ENCODE measurements around the gene LETM1. TPM values are rescaled to one million over a fixed set of nuclear protein-coding genes. Genes with fewer than 3 reads are reported as not detected.

Gene LETM1
- total RNA-seq, 4 donors from 2014 or later, result 40.6 to 85.6 (median 72.8) TPM

DNA sequence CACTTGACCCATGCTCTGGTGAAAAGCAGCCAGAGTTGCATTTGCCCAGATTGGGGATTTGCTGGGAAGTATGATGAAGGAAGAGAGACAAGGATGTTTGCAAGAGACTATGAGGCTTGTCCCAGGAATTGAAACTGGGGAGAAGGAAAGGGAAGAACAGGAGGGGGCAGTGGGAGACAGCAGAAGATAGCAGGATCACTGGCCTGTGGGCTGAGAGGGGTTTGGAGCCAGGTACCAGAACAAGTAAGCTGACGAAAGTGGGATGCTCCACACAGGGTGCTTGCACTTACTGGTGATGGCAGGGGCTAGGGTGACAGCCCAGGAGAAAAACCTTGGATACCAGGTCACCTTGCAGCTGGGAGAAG lies 3.4 kb upstream of the LETM1 start:
- Histone ChIP-seq H3K4me1 (peaks cover 9 to 43% (median 28%) of the 10 kb centered on the region in 3 donors), H3K36me3 (no peaks in the 10 kb centered on the region), H3K27ac (no peak overlapping the region), H3K4me3 (no peak overlapping the region), H3K9me3 (no peaks in the 10 kb centered on the region), H3K27me3 (peaks cover 0 to 27% (median 0%) of the 10 kb centered on the region in 4 donors)
- intact Hi-C loops (cut with DNase I), result no loop called here
- 92 to 94% methylated on average over 1 of the region's 1 CpG for WGBS, 2 donors
- no peak for DNase-seq
- TF ChIP-seq POLR2A (IDR thresholded peaks at IDR 0.05) (no peak), CTCF (IDR thresholded peaks at IDR 0.05) (no peak)

DNA sequence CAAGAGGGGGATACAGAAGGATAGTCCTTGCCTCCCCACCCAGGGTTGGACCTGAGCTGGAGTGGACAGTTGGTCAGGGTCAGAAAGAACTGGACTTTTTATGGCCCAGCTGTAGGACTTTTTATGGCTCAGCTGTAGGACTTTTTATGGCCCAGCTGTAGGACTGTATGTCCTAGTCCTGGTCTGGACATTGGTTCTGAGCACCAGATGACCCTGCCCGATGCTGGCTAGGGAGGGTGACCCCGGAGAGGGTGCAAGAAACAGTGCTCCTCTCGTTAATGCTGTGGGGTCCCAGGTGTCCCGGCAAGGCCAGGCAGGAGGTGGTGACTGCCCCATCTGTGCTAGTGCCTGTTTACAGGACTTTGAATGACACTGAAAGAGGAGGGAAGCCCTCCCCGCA lies 2.0 kb upstream of the LETM1 start:
- Histone ChIP-seq H3K9me3 (no peaks in the 10 kb centered on the region), H3K27me3 (peaks cover 0 to 12% (median 0%) of the 10 kb centered on the region in 4 donors), H3K36me3 (no peaks in the 10 kb centered on the region), H3K4me3 (no peak overlapping the region), H3K27ac (no peak overlapping the region), H3K4me1 (peaks cover 9 to 58% (median 37%) of the 10 kb centered on the region in 3 donors)
- 90 to 96% methylated on average over 4 of the region's 5 CpGs for WGBS, 2 donors
- TF ChIP-seq CTCF (IDR thresholded peaks at IDR 0.05) (no peak), POLR2A (IDR thresholded peaks at IDR 0.05) (no peak)
- DNase-seq, result no peak
- intact Hi-C loops (cut with DNase I), result no loop called here

- WGBS, 2 donors, result 20 to 80% methylated on average over 1 to 3 of the region's 32 CpGs
- intact Hi-C loops (cut with DNase I), result no loop called here
- H3K36me3 ChIP-seq, result no peaks in the 10 kb centered on the region
- peak overlapping the region; percentile 74 to 100 (median 95) for H3K4me3 ChIP-seq
- H3K27me3 ChIP-seq, result peaks cover 0 to 6% (median 0%) of the 10 kb centered on the region in 4 donors
- H3K27ac ChIP-seq, result peak overlapping the region; percentile 84 to 94 (median 93)
- no peak for DNase-seq
- H3K9me3 ChIP-seq, result no peaks in the 10 kb centered on the region
- no peak for TF ChIP-seq CTCF (IDR thresholded peaks at IDR 0.05)
- TF ChIP-seq POLR2A (IDR thresholded peaks at IDR 0.05), result no peak
- H3K4me1 ChIP-seq, result peaks cover 11 to 58% (median 36%) of the 10 kb centered on the region in 3 donors
These were observed 1.2 kb upstream of the LETM1 start for GRCh38 chr4:1856943-1857699.

GRCh38 chr4:1855333-1856070 lies 454 bp downstream of the LETM1 start:
- TF ChIP-seq CTCF (IDR thresholded peaks at IDR 0.05) (no peak), POLR2A (IDR thresholded peaks at IDR 0.05) (no peak)
- no peaks in the 10 kb centered on the region for H3K9me3 ChIP-seq
- DNase-seq, result no peak
- no peaks in the 10 kb centered on the region for H3K36me3 ChIP-seq
- H3K27me3 ChIP-seq, result no peaks in the 10 kb centered on the region
- H3K4me3 ChIP-seq, result peak overlapping the region; percentile 74 to 100 (median 95)
- intact Hi-C loops (cut with DNase I), result no loop called here
- H3K4me1 ChIP-seq, result peaks cover 24 to 71% (median 41%) of the 10 kb centered on the region in 3 donors
- peak overlapping the region; percentile 84 to 94 (median 93) for H3K27ac ChIP-seq
- 1 to 2% methylated on average over 8 to 14 of the region's 92 CpGs for WGBS, 2 donors

DNA sequence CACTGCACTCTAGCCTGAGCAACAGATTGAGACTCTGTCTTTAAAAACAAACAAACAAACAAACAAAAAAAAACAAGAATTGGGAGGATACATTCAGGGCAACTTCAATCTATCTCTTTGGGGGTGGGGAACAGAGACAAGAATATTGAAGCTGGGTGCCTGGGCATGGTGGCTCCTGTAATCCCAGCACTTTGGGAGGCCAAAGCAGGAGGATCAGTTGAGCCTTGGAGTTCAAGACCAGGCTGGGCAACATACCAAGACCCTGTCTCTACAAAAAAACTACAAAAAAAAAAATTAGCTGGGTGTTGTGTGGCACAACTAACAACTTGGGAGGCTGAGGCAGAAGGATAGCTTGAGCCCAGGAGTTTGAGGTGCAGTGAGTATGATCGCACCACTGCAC lies 1.2 kb downstream of the LETM1 start:
- Histone ChIP-seq H3K4me3 (peak overlapping the region; percentile 74 to 100 (median 95)), H3K27me3 (no peaks in the 10 kb centered on the region), H3K4me1 (peaks cover 24 to 77% (median 41%) of the 10 kb centered on the region in 3 donors), H3K9me3 (no peaks in the 10 kb centered on the region), H3K36me3 (no peaks in the 10 kb centered on the region), H3K27ac (peak overlapping the region; percentile 84 to 94 (median 93))
- TF ChIP-seq CTCF (IDR thresholded peaks at IDR 0.05) (no peak), POLR2A (IDR thresholded peaks at IDR 0.05) (no peak)
- 15 to 35% methylated on average over 1 of the region's 1 CpG for WGBS, 2 donors
- intact Hi-C loops (cut with DNase I), result no loop called here
- DNase-seq, result no peak
